Suprapubic skin (tissue), 4 donors: Measurements from ENCODE around the gene CYP26C1. TPM values are rescaled to one million over a fixed set of nuclear protein-coding genes. Genes with fewer than 3 reads are reported as not detected.
A peak's percentile ranks its signal among the peaks of the same experiment; 100 is the strongest.

Experiments
- DNase-seq, 2 donors: peaks; one replicate each; pipeline ENCODE4 v3.0.0-alpha.2; 2019; ENCODE audit warnings: low spot score in 2 of 2
- H3K27ac ChIP-seq: fragments of 200-600 bp; sonication (generic); one replicate; pipeline ENCODE4 v1.5.1; 2019
- H3K27me3 ChIP-seq: fragments of 200-600 bp; sonication (generic); one replicate; pipeline ENCODE4 v1.5.1; 2019
- H3K36me3 ChIP-seq: fragments of 200-600 bp; sonication (generic); one replicate; pipeline ENCODE4 v1.5.1; 2019
- H3K4me1 ChIP-seq: fragments of 200-600 bp; sonication (generic); one replicate; pipeline ENCODE4 v1.5.1; 2019
- H3K4me3 ChIP-seq: fragments of 200-600 bp; sonication (generic); one replicate; pipeline ENCODE4 v1.5.1; 2019; ENCODE audit warnings: mild to moderate bottlenecking
- H3K9me3 ChIP-seq: fragments of 200-600 bp; sonication (generic); one replicate; pipeline ENCODE4 v1.5.1; 2019
- CTCF ChIP-seq, 2 donors: fragments of 200-600 bp in 1 of 2; fragments of 450-650 bp in 1 of 2; sonication (generic) in 1 of 2; IDR thresholded peaks; one replicate each; pipeline ENCODE4 v1.5.1; 2016 to 2019; ENCODE audit warnings: antibody characterized with exemption in 2 of 2, mild to moderate bottlenecking in 1 of 2, moderate library complexity in 1 of 2
- EP300 ChIP-seq: sonication (generic); formaldehyde crosslinking; IDR thresholded peaks from one replicate; pipeline ENCODE4 v1.6.1; 2017; ENCODE audit warnings: antibody characterized with exemption
- POLR2A ChIP-seq, 2 donors: fragments of 450-650 bp; IDR thresholded peaks; one replicate each; pipeline ENCODE4 v1.6.1; 2017; ENCODE audit warnings: antibody characterized with exemption in 2 of 2, mild to moderate bottlenecking in 2 of 2, moderate library complexity in 2 of 2
- POLR2AphosphoS5 ChIP-seq, 3 donors: sonication (generic); formaldehyde crosslinking; IDR thresholded peaks; one replicate each; pipeline ENCODE4 v1.6.1; 2017; ENCODE audit warnings: antibody characterized with exemption in 3 of 3
- WGBS: methylation state at CpG from one replicate; pipeline ENCODE4 v1.1.5; 2018; 5-methylcytosine and 5-hydroxymethylcytosine counted together
- total RNA-seq, 4 donors: library from RNA; depleted of rRNA; stranded (reverse); fragments of >200 nt; gene quantifications; one replicate each; pipeline ENCODE4 v1.1.0, GENCODE V29; 2016

CYP26C1 gene
- total RNA-seq, 4 donors from 2014 or later, result 0.21 TPM; not detected in 3

DNA sequence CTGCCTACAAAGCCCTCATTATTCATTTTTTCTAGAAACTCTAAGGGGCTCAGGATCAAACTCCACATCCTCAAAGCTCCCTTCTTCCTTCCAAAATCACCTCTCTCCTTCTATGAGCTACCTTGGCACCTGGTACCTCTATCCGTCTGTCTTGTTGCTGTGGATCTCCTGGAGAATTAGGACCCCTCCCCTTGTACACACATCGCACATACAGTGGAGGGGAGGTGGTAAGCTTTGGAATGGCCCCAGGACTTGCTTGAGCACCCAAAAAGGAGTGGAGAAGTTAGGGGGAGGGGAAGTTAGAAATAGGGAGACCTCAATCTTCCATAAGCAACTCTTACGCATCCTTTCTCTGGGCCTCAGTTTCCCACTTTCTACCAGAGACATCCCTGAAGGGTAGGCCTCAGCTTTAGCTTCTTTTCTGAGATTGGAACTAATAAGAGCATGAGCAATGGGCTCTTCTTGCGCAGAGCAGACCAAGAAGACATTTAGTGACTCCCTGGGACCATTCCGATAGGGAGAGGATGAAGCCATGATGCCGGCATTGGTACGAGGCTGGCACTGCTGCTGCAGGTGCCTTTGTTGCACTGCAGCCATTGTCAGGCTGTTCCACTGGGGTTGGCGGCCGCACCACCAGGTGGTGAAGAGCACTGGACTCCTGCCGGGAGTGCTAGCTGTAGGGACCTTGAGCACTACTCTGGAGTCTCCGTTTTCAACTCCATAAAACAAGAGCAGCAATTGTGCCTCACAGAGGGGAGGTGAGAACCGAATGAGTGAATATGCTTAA lies 4.5 kb downstream of the CYP26C1 start:
- Histone ChIP-seq H3K9me3 (no peaks in the 10 kb centered on the region), H3K4me1 (peaks cover 43% of the 10 kb centered on the region), H3K4me3 (no peak overlapping the region), H3K27ac (no peak overlapping the region), H3K36me3 (no peaks in the 10 kb centered on the region), H3K27me3 (peaks cover 100% of the 10 kb centered on the region)
- no peak for TF ChIP-seq EP300
- TF ChIP-seq POLR2A (IDR thresholded peaks at IDR 0.05), result no peak
- no peak for TF ChIP-seq CTCF (IDR thresholded peaks at IDR 0.05)
- TF ChIP-seq POLR2AphosphoS5 (IDR thresholded peaks at IDR 0.05), result no peak
- DNase-seq, result no peak
- 68% methylated on average over 6 of the region's 12 CpGs for WGBS

DNA sequence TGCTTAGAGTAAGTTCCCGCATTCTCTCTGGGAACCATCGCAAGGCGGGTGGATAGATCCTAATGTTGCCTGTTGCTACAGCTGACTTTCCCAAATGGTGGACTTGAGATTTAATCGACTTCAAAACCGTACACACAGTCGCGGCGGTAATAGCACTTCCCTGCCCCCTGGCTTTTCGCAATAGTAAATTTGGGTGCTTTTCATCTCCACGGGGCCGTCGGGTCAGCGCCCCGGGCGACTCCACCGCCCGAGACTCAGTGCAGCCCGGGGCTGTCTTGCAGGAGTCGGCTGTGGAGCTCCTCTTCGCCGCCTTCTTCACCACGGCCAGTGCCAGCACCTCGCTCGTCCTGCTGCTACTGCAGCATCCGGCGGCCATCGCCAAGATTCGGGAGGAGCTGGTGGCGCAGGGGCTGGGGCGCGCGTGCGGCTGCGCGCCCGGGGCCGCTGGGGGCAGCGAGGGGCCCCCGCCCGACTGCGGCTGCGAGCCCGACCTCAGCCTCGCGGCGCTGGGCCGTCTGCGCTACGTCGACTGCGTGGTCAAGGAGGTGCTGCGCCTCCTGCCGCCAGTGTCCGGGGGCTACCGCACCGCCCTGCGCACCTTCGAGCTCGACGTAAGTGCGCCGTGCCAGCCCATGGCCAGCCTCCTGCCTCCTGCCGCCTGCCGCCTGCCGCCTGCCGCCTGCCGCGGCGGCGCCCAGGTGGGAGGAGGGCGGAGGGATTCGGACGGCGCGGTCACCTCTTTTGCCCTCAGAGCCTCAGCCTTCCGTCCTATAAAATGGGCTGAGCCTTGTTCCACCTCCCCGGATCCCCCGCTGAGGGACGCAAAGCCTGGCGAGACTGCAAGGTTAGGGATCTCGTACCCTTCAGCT lies 5.3 kb downstream of the CYP26C1 start:
- H3K27ac ChIP-seq, result no peak overlapping the region
- TF ChIP-seq POLR2A (IDR thresholded peaks at IDR 0.05), result no peak
- no peak for TF ChIP-seq POLR2AphosphoS5 (IDR thresholded peaks at IDR 0.05)
- TF ChIP-seq CTCF (IDR thresholded peaks at IDR 0.05), result no peak
- TF ChIP-seq EP300, result no peak
- H3K36me3 ChIP-seq, result no peaks in the 10 kb centered on the region
- peak overlapping the region; percentile 23 for H3K4me3 ChIP-seq
- peaks cover 35% of the 10 kb centered on the region for H3K4me1 ChIP-seq
- H3K27me3 ChIP-seq, result peaks cover 100% of the 10 kb centered on the region
- 22% methylated on average over 33 of the region's 81 CpGs for WGBS
- DNase-seq, result no peak
- no peaks in the 10 kb centered on the region for H3K9me3 ChIP-seq

DNA sequence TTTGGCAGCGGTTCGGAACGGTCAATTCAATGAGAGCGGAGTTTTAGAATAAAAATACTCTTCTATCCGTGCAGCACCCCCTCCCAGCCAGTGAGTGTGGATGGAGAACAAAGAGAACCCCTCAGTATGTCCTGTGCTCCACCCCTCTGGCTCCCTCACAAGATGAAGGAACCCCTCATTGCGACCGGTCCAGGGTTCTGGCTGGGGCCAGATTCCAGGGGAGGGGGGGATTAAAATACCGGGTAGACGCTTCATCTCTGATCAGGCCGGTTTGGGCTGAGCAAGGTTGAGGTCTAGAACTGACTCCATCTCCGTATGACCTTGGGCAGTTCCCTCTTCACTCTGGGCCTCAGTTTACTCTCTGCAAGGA lies 5.9 kb downstream of the CYP26C1 start:
- Histone ChIP-seq H3K36me3 (no peaks in the 10 kb centered on the region), H3K4me1 (peaks cover 30% of the 10 kb centered on the region), H3K27me3 (peaks cover 100% of the 10 kb centered on the region), H3K27ac (no peak overlapping the region), H3K4me3 (no peak overlapping the region), H3K9me3 (no peaks in the 10 kb centered on the region)
- WGBS, result 18% methylated on average over 11 of the region's 11 CpGs
- no peak for TF ChIP-seq EP300
- TF ChIP-seq POLR2A (IDR thresholded peaks at IDR 0.05), result no peak
- TF ChIP-seq POLR2AphosphoS5 (IDR thresholded peaks at IDR 0.05), result no peak
- DNase-seq, result no peak

- no peaks in the 10 kb centered on the region for H3K36me3 ChIP-seq
- no peak overlapping the region for H3K27ac ChIP-seq
- no peaks in the 10 kb centered on the region for H3K9me3 ChIP-seq
- H3K27me3 ChIP-seq, result peaks cover 100% of the 10 kb centered on the region
- no peak overlapping the region for H3K4me3 ChIP-seq
- TF ChIP-seq POLR2AphosphoS5 (IDR thresholded peaks at IDR 0.05) (no peak), EP300 (no peak), POLR2A (IDR thresholded peaks at IDR 0.05) (no peak)
- no peak for DNase-seq
- H3K4me1 ChIP-seq, result peaks cover 30% of the 10 kb centered on the region
- 15% methylated on average over 12 of the region's 17 CpGs for WGBS
Observed at GRCh38 chr10:93067443-93068365, 7.1 kb downstream of the CYP26C1 start.

DNA sequence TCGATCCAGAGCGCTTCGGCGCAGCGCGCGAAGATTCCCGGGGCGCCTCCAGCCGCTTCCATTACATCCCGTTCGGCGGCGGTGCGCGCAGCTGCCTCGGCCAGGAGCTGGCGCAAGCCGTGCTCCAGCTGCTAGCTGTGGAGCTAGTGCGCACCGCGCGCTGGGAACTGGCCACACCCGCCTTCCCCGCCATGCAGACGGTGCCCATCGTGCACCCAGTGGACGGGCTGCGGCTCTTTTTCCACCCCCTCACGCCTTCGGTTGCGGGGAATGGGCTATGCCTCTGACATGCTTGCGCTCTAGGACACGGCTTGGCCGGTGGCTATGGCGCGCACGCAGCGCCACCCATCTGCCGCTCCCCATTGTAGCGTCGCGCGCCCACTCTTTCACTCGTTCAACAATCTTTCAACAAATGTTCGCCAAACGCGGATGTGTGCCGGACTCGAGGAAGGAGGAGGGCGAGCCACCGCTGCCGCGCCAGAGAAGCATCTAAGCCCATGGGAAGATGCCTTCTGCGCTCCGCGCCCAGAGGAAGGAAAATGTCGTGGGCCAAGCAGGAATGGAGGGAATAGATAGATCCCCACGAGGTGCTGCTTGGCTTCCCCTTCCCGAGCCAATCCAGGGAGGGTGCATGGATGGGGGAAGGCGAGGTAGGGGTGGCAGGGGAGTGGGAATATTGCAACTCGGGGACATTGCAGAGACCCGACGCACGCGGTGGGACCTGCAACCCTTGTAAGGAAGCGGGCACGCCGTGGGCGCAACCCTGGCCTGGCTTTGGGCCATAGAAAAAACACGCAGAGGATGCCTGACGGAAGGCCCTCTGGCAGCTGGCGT lies 8.0 kb downstream of the CYP26C1 start:
- H3K9me3 ChIP-seq, result no peaks in the 10 kb centered on the region
- no peak for DNase-seq
- no peaks in the 10 kb centered on the region for H3K36me3 ChIP-seq
- H3K4me3 ChIP-seq, result no peak overlapping the region
- WGBS, result 3% methylated on average over 29 of the region's 73 CpGs
- TF ChIP-seq EP300, result no peak
- TF ChIP-seq CTCF (IDR thresholded peaks at IDR 0.05), result no peak
- TF ChIP-seq POLR2A (IDR thresholded peaks at IDR 0.05), result no peak
- no peak for TF ChIP-seq POLR2AphosphoS5 (IDR thresholded peaks at IDR 0.05)
- H3K4me1 ChIP-seq, result peaks cover 35% of the 10 kb centered on the region
- H3K27ac ChIP-seq, result no peak overlapping the region
- H3K27me3 ChIP-seq, result peaks cover 100% of the 10 kb centered on the region
